B cell (primary cell): ENCODE measurements around the gene HCK. TPM values are rescaled to one million over a fixed set of nuclear protein-coding genes. Genes with fewer than 3 reads are reported as not detected.

Experiments used
- ATAC-seq: fragments of 200-7000 bp; cut with Tn5 transposase; one replicate; pipeline ENCODE4 v1.10.0; 2021; ENCODE audit warnings: low read depth, mild to moderate bottlenecking, moderate number of reproducible peaks, moderate library complexity
- CTCF ChIA-PET: fragments of 350-600 bp; sonication (Branson Sonifier 250); formaldehyde crosslinking; loops from one replicate; lab custom pipeline; 2021; ENCODE audit warnings: antibody characterized with exemption, inconsistent platforms; lab: Charles Lee
- POLR2A ChIA-PET: fragments of 350-600 bp; sonication (Branson Sonifier 250); formaldehyde crosslinking; loops from one replicate; lab custom pipeline; 2021; ENCODE audit warnings: antibody characterized with exemption; lab: Charles Lee
- DNase-seq: peaks from one replicate; pipeline ENCODE4 v3.0.0; 2013
- H2AFZ ChIP-seq: 2 replicates; pipeline ENCODE4 v1.6.1; 2012; ENCODE audit warnings: mild to moderate bottlenecking, low read depth, low read length; ENCODE audit not compliant: insufficient read depth, poor library complexity, severe bottlenecking
- H3K27ac ChIP-seq, 2 donors: 1 replicate in 1 of 2; 2 replicates in 1 of 2; pipeline ENCODE4 v1.5.1; 2012 to 2013; ENCODE audit warnings: low read length in 2 of 2, mild to moderate bottlenecking in 2 of 2, moderate library complexity in 1 of 2
- H3K27me3 ChIP-seq, 4 experiments: fragments of 200-600 bp in 1 of 4; sonication (generic) in 1 of 4; replicated peaks in 1 of 4; 1 replicate in 2 of 4; 2 replicates in 2 of 4; pipeline versions ENCODE4 v1.6.1 to v1.7.0; 2013 to 2016; ENCODE audit warnings: low read length in 3 of 4, mild to moderate bottlenecking in 2 of 4, mixed read lengths in 1 of 4, moderate library complexity in 1 of 4; ENCODE audit not compliant: insufficient read depth in 4 of 4, control insufficient read depth in 3 of 4; ENCODE audit errors: control extremely low read depth in 1 of 4
- H3K36me3 ChIP-seq, 2 experiments: replicated peaks in 1 of 2; 1 replicate in 1 of 2; 2 replicates in 1 of 2; pipeline versions ENCODE4 v1.6.1 to v1.7.1; 2013; ENCODE audit warnings: low read length in 1 of 2; ENCODE audit not compliant: insufficient read depth in 2 of 2, control insufficient read depth in 1 of 2; ENCODE audit errors: control extremely low read depth in 1 of 2, extremely low read depth in 1 of 2
- H3K4me1 ChIP-seq, 2 donors: fragments of 200-600 bp in 1 of 2; sonication (generic) in 1 of 2; 1 replicate in 1 of 2; 2 replicates in 1 of 2; pipeline versions ENCODE4 v1.5.1 to v1.6.1; 2013 to 2017; ENCODE audit warnings: low read length in 2 of 2; ENCODE audit not compliant: control insufficient read depth in 2 of 2, insufficient read depth in 2 of 2
- H3K4me2 ChIP-seq: replicated peaks from 2 replicates; pipeline ENCODE3; 2012; ENCODE audit warnings: mild to moderate bottlenecking, low read depth, low read length; ENCODE audit not compliant: poor library complexity, severe bottlenecking
- H3K4me3 ChIP-seq, 5 experiments: fragments of 200-600 bp in 1 of 5; sonication (generic) in 1 of 5; 1 replicate in 3 of 5; 2 replicates in 2 of 5; pipeline versions ENCODE4 v1.5.1 to v1.7.0; 2011 to 2016; ENCODE audit warnings: low read length in 4 of 5, mild to moderate bottlenecking in 4 of 5, low read depth in 2 of 5, control low read depth in 1 of 5, moderate library complexity in 1 of 5; ENCODE audit not compliant: insufficient read depth in 1 of 5; ENCODE audit errors: control extremely low read depth in 1 of 5, extremely low read depth in 1 of 5
- H3K79me2 ChIP-seq: fragments of 200-600 bp; sonication (generic); one replicate; pipeline ENCODE4 v1.6.0; 2016; ENCODE audit warnings: low read length; ENCODE audit not compliant: control insufficient read depth, insufficient read depth
- H3K9ac ChIP-seq: fragments of 200-600 bp; sonication (generic); 2 replicates; pipeline ENCODE4 v1.6.1; 2017; ENCODE audit warnings: mild to moderate bottlenecking, low read length, moderate library complexity
- H3K9me3 ChIP-seq, 3 donors: one replicate each; pipeline versions ENCODE4 v1.6.1 to v1.7.1; 2013; ENCODE audit warnings: low read length in 2 of 3; ENCODE audit not compliant: control insufficient read depth in 2 of 3, insufficient read depth in 1 of 3; ENCODE audit errors: control extremely low read depth in 1 of 3
- H4K20me1 ChIP-seq: 2 replicates; pipeline ENCODE4 v1.6.0; 2012; ENCODE audit warnings: mild to moderate bottlenecking, low read length; ENCODE audit not compliant: insufficient read depth, control insufficient read depth, poor library complexity, severe bottlenecking
- H3K27ac Mint-ChIP-seq: one replicate; pipeline ENCODE4 v1.8.0; 2021; ENCODE audit warnings: mixed read lengths
- H3K27me3 Mint-ChIP-seq: one replicate; pipeline ENCODE4 v1.8.0; 2021; ENCODE audit warnings: mixed read lengths
- H3K4me1 Mint-ChIP-seq: one replicate; pipeline ENCODE4 v1.8.0; 2021; ENCODE audit warnings: mixed read lengths
- H3K4me3 Mint-ChIP-seq: one replicate; pipeline ENCODE4 v1.8.0; 2021; ENCODE audit warnings: mixed read lengths
- H3K9me3 Mint-ChIP-seq: one replicate; pipeline ENCODE4 v1.8.0; 2022; ENCODE audit warnings: mixed read lengths; ENCODE audit not compliant: insufficient read depth
- CTCF ChIP-seq: fragments of 200-600 bp; IDR thresholded peaks from one replicate; pipeline ENCODE4 v1.8.0; 2022; ENCODE audit warnings: antibody characterized with exemption, mild to moderate bottlenecking
- EZH2 ChIP-seq: IDR thresholded peaks from 2 replicates; pipeline ENCODE4 v1.6.1; 2012; ENCODE audit warnings: borderline replicate concordance, low read depth, mild to moderate bottlenecking, moderate library complexity, low read length; ENCODE audit not compliant: insufficient read depth, poor library complexity, severe bottlenecking
- WGBS: methylation state at CpG from one replicate; pipeline ENCODE4 v1.1.5; 2013; ENCODE audit warnings: missing lambda C conversion rate; ENCODE audit not compliant: insufficient coverage; 5-methylcytosine and 5-hydroxymethylcytosine counted together
- intact Hi-C: fragments of 100-400 bp; cut with micrococcal nuclease; formaldehyde crosslinking; loops from one replicate; pipeline ENCODE4 v1.10.0; 2022
- polyA plus RNA-seq: library from polyadenylated mRNA; depleted of rRNA; stranded (reverse); fragments of >200 nt; gene quantifications from 2 replicates; pipeline ENCODE4 v1.2.3, GENCODE V29; 2012
- total RNA-seq, 2 donors: library from RNA; stranded (reverse); fragments of 120-200 nt in 1 of 2; gene quantifications; 1 replicate in 1 of 2; 2 replicates in 1 of 2; pipeline versions ENCODE4 v1.2.3 to v1.2.4, GENCODE V29; 2013 to 2022

Gene HCK
- total and polyA plus RNA-seq, 2 donors (not counting 1 experiment from before 2014, with no cell fraction given): 33.3 to 48.6 TPM

- Histone ChIP-seq H3K4me1 (peaks cover 8 to 9% of the 10 kb centered on the region in 2 donors), H4K20me1 (peaks cover 21% of the 10 kb centered on the region), H3K36me3 (peaks cover 0 to 2% of the 10 kb centered on the region in 2 experiments), H3K27me3 (no peaks in the 10 kb centered on the region), H3K9ac (peak within 1 kb of the TSS; percentile 100), H3K4me3 (peak within 1 kb of the TSS; percentile 87 to 96 (median 95)), H3K4me2 (peak within 1 kb of the TSS; percentile 85), H3K9me3 (no peaks in the 10 kb centered on the region), H3K27ac (peak within 1 kb of the TSS; percentile 99), H3K79me2 (peaks cover 52% of the 10 kb centered on the region), H2AFZ (peak within 1 kb of the TSS; percentile 99)
- WGBS: under 1% methylated on average over 38 of the region's 38 CpGs
- Mint-ChIP-seq H3K27me3 (no peaks in the 10 kb centered on the region), H3K4me3 (peak within 1 kb of the TSS; percentile 99), H3K9me3 (no peaks in the 10 kb centered on the region), H3K27ac (peak within 1 kb of the TSS; percentile 99), H3K4me1 (peaks cover 36% of the 10 kb centered on the region)
- ChIA-PET CTCF (interaction anchor here (1.0 to 4.2 kb wide), 3 partner anchors 67 to 75 kb away, joined by 4 to 18 read pairs (median 4); no protein-coding TSS in a partner anchor), POLR2A (interaction anchor here (0.6 to 1.3 kb wide), 2 partner anchors 188 to 230 kb away, joined by 3 to 4 read pairs; no protein-coding TSS in a partner anchor)
- DNase-seq (peak; percentile 97), ATAC-seq (peak; percentile 90)
- intact Hi-C loops: loop anchor here (1.0 to 5.0 kb wide), 4 partner anchors 69 to 1703 kb away; partner anchors contain the start of genes CHMP4B and PDRG1
- TF ChIP-seq EZH2: no peak
- TF ChIP-seq CTCF: no peak
Measured at GRCh38 chr20:32109392-32110172, 57.5 kb downstream of the HCK start, which contains the start of gene TM9SF4. Gene TM9SF4, plus strand, starts transcription at chr20:32109714. Its CDS starts 27 bp downstream, at chr20:32109741.
